SK-N-SH treated with all-trans-retinoic acid at 6 μM for 48 hours (cell line): ENCODE results near the gene TAS2R5.

Experiments used
- ATAC-seq: fragments of 200-7000 bp; cut with Tn5 transposase; 3 replicates; pipeline ENCODE4 v1.9.1; 2020; ENCODE audit warnings: mild to moderate bottlenecking, moderate library complexity
- ARNTL ChIP-seq: fragments of 450-650 bp; formaldehyde crosslinking; IDR thresholded peaks from 2 replicates; pipeline ENCODE4 v1.5.0; 2020; ENCODE audit warnings: low read depth, mild to moderate bottlenecking, moderate library complexity, borderline replicate concordance
- BACH2 ChIP-seq: fragments of 250-450 bp; sonication (Bioruptor Pico); IDR thresholded peaks from 2 replicates; pipeline ENCODE4 v1.9.0; 2021; ENCODE audit warnings: mild to moderate bottlenecking, borderline replicate concordance
- CSDC2 ChIP-seq: fragments of 250-450 bp; sonication (Bioruptor Pico); IDR thresholded peaks from 2 replicates; pipeline ENCODE4 v1.5.0; 2020; ENCODE audit warnings: mild to moderate bottlenecking, moderate library complexity
- ISL1 ChIP-seq: fragments of 250-450 bp; sonication (Bioruptor Pico); IDR thresholded peaks from 2 replicates; pipeline ENCODE4 v2.1.2; 2022; ENCODE audit warnings: mild to moderate bottlenecking, moderate library complexity
- PPARA ChIP-seq: fragments of 250-450 bp; sonication (Bioruptor Pico); IDR thresholded peaks from 2 replicates; pipeline ENCODE4 v1.5.0; 2020; ENCODE audit warnings: mild to moderate bottlenecking, borderline replicate concordance
- RARB ChIP-seq: fragments of 250-450 bp; sonication (Bioruptor Pico); IDR thresholded peaks from 2 replicates; pipeline ENCODE4 v1.8.0; 2021; ENCODE audit warnings: mild to moderate bottlenecking, moderate library complexity
- SNAI2 ChIP-seq: fragments of 250-450 bp; sonication (Bioruptor Pico); IDR thresholded peaks from 2 replicates; pipeline ENCODE4 v1.5.0; 2020; ENCODE audit warnings: mild to moderate bottlenecking, moderate library complexity
- TOX ChIP-seq: fragments of 250-450 bp; sonication (Bioruptor Pico); IDR thresholded peaks from 2 replicates; pipeline ENCODE4 v1.8.0; 2021; ENCODE audit warnings: mild to moderate bottlenecking, moderate library complexity, borderline replicate concordance
- ZNF565 ChIP-seq: fragments of 450-650 bp; formaldehyde crosslinking; conservative IDR thresholded peaks from 2 replicates; pipeline ENCODE4 v1.5.0; 2020; ENCODE audit warnings: low read depth, mild to moderate bottlenecking, moderate library complexity
- ZNF70 ChIP-seq: fragments of 450-650 bp; formaldehyde crosslinking; IDR thresholded peaks from 2 replicates; pipeline ENCODE4 v1.5.0; 2020; ENCODE audit warnings: mild to moderate bottlenecking, moderate library complexity
- ZNF8 ChIP-seq: fragments of 450-650 bp; formaldehyde crosslinking; IDR thresholded peaks from 2 replicates; pipeline ENCODE4 v1.5.0; 2020; ENCODE audit warnings: mild to moderate bottlenecking, moderate library complexity
- TF ChIP-seq, protein P1 (sequence below): fragments of 250-450 bp; sonication (Bioruptor Pico); IDR thresholded peaks from 2 replicates; pipeline ENCODE4 v1.8.0; 2020; ENCODE audit warnings: mild to moderate bottlenecking, moderate library complexity, borderline replicate concordance
- TF ChIP-seq, protein P2 (sequence below): fragments of 250-450 bp; sonication (Bioruptor Pico); IDR thresholded peaks from 2 replicates; pipeline ENCODE4 v1.5.1; 2020; ENCODE audit warnings: low read depth, mild to moderate bottlenecking, moderate library complexity
- TF ChIP-seq, protein P3 (sequence below): fragments of 250-450 bp; sonication (Bioruptor Pico); IDR thresholded peaks from 2 replicates; pipeline ENCODE4 v1.5.0; 2020; ENCODE audit warnings: mild to moderate bottlenecking, moderate library complexity

The TAS2R5 gene

DNA sequence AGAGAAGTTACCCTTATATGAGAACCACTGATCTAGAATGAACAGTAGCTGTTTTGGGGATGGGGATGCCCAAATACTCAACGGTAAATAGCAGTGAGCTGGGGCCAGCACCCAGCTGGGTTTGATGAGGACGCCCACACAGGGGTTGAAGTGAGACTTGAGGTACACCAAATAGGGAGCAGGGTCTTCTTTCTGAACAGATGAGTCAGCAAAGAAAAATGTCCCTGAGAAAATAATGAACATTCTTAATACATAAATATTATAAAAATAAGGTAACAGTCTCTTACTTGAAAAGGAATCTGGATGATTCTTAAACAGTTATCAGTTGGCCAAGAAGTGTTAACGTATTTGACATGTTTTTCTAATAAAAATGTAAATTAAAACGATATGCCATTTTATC is 49.2 kb downstream of the TAS2R5 start:
- TF ChIP-seq PPARA (CRISPR knock-in tag), result no peak
- no peak for TF ChIP-seq SNAI2 (CRISPR knock-in tag)
- no peak for TF ChIP-seq ISL1 (CRISPR knock-in tag)
- TF ChIP-seq, protein P1, sequence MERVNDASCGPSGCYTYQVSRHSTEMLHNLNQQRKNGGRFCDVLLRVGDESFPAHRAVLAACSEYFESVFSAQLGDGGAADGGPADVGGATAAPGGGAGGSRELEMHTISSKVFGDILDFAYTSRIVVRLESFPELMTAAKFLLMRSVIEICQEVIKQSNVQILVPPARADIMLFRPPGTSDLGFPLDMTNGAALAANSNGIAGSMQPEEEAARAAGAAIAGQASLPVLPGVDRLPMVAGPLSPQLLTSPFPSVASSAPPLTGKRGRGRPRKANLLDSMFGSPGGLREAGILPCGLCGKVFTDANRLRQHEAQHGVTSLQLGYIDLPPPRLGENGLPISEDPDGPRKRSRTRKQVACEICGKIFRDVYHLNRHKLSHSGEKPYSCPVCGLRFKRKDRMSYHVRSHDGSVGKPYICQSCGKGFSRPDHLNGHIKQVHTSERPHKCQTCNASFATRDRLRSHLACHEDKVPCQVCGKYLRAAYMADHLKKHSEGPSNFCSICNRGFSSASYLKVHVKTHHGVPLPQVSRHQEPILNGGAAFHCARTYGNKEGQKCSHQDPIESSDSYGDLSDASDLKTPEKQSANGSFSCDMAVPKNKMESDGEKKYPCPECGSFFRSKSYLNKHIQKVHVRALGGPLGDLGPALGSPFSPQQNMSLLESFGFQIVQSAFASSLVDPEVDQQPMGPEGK (CRISPR knock-in tag), result no peak
- TF ChIP-seq ARNTL, result no peak
- TF ChIP-seq TOX, result no peak
- TF ChIP-seq RARB (CRISPR knock-in tag), result no peak
- no peak for TF ChIP-seq CSDC2 (CRISPR knock-in tag)
- no peak for ATAC-seq

DNA sequence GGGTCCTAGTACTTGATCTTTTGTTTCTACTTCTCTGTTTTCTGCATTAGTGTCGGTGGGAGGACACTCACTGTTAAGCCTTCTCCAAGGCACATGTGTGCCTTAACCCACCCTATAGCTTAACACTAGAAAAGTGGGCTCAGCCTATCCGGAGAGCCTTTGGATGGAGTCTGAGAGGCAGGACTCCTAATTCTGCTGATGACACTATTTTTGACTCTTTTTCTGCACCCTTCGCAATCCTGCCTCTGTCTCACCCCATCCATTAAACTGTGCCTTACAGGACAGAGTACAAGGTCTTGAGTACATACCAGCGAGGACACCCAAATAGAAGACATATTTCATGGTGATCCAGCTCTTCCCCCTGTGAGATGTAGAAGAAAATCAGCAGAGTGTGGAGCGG is 50.7 kb downstream of the TAS2R5 start:
- TF ChIP-seq ZNF565 (CRISPR knock-in tag), result no peak
- no peak for TF ChIP-seq SNAI2 (CRISPR knock-in tag)
- TF ChIP-seq, protein P2, sequence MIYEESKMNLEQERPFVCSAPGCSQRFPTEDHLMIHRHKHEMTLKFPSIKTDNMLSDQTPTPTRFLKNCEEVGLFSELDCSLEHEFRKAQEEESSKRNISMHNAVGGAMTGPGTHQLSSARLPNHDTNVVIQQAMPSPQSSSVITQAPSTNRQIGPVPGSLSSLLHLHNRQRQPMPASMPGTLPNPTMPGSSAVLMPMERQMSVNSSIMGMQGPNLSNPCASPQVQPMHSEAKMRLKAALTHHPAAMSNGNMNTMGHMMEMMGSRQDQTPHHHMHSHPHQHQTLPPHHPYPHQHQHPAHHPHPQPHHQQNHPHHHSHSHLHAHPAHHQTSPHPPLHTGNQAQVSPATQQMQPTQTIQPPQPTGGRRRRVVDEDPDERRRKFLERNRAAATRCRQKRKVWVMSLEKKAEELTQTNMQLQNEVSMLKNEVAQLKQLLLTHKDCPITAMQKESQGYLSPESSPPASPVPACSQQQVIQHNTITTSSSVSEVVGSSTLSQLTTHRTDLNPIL (CRISPR knock-in tag), result no peak
- no peak for TF ChIP-seq CSDC2 (CRISPR knock-in tag)
- TF ChIP-seq RARB (CRISPR knock-in tag), result no peak
- TF ChIP-seq, protein P3, sequence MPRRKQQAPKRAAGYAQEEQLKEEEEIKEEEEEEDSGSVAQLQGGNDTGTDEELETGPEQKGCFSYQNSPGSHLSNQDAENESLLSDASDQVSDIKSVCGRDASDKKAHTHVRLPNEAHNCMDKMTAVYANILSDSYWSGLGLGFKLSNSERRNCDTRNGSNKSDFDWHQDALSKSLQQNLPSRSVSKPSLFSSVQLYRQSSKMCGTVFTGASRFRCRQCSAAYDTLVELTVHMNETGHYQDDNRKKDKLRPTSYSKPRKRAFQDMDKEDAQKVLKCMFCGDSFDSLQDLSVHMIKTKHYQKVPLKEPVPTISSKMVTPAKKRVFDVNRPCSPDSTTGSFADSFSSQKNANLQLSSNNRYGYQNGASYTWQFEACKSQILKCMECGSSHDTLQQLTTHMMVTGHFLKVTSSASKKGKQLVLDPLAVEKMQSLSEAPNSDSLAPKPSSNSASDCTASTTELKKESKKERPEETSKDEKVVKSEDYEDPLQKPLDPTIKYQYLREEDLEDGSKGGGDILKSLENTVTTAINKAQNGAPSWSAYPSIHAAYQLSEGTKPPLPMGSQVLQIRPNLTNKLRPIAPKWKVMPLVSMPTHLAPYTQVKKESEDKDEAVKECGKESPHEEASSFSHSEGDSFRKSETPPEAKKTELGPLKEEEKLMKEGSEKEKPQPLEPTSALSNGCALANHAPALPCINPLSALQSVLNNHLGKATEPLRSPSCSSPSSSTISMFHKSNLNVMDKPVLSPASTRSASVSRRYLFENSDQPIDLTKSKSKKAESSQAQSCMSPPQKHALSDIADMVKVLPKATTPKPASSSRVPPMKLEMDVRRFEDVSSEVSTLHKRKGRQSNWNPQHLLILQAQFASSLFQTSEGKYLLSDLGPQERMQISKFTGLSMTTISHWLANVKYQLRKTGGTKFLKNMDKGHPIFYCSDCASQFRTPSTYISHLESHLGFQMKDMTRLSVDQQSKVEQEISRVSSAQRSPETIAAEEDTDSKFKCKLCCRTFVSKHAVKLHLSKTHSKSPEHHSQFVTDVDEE (CRISPR knock-in tag), result no peak
- no peak for TF ChIP-seq ZNF8 (CRISPR knock-in tag)
- TF ChIP-seq ZNF70, result no peak
- no peak for TF ChIP-seq BACH2 (CRISPR knock-in tag)
- TF ChIP-seq, protein P1 (CRISPR knock-in tag), result no peak
- TF ChIP-seq, all 23 proteins: peak for 0
- no peak for ATAC-seq
